ENCODE results near the gene NRXN3.

GRCh38 chr14:79036441-79036840 lies 866.3 kb downstream of the NRXN3 start:
- TF ChIP-seq POLR2A (IDR thresholded peaks at IDR 0.05; ENCODE audit: borderline replicate concordance, extremely low read depth, insufficient read depth, insufficient read length) (no peak), EZH2 (IDR thresholded peaks at IDR 0.05) (no peak)
- TF ChIP-seq, protein P1, sequence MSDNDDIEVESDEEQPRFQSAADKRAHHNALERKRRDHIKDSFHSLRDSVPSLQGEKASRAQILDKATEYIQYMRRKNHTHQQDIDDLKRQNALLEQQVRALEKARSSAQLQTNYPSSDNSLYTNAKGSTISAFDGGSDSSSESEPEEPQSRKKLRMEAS (IDR thresholded peaks at IDR 0.05), result no peak

All from HCT116 (cell line).